HUES64 (cell line): ENCODE data around the gene FCRL3.
A peak's percentile ranks its signal among the peaks of the same experiment; 100 is the strongest.

Experiments used
- H3K27ac ChIP-seq: 2 replicates; pipeline ENCODE4 v1.7.0; 2013; ENCODE audit warnings: low read depth, low read length, inconsistent platforms
- H3K27me3 ChIP-seq: 2 replicates; pipeline ENCODE4 v1.6.1; 2013; ENCODE audit warnings: mild to moderate bottlenecking, low read length; ENCODE audit not compliant: insufficient read depth
- H3K36me3 ChIP-seq: 2 replicates; pipeline ENCODE4 v1.6.1; 2013; ENCODE audit warnings: mild to moderate bottlenecking, low read length; ENCODE audit not compliant: insufficient read depth
- H3K4me1 ChIP-seq: 2 replicates; pipeline ENCODE4 v1.6.1; 2013; ENCODE audit warnings: mild to moderate bottlenecking, low read length, moderate library complexity; ENCODE audit not compliant: insufficient read depth
- H3K4me3 ChIP-seq: 2 replicates; pipeline ENCODE4 v1.5.1; 2013; ENCODE audit warnings: mild to moderate bottlenecking, low read length, moderate library complexity
- H3K9ac ChIP-seq: 2 replicates; pipeline ENCODE4 v1.6.1; 2013; ENCODE audit warnings: mild to moderate bottlenecking, low read depth, low read length
- H3K9me3 ChIP-seq: 2 replicates; pipeline ENCODE4 v1.6.1; 2013; ENCODE audit warnings: low read depth, low read length; ENCODE audit not compliant: insufficient read depth
- WGBS: fragments of 150-250, 120-280 bp; methylation state at CpG from one replicate; pipeline ENCODE4 v1.1.7; 2013; ENCODE audit warnings: missing lambda C conversion rate; 5-methylcytosine and 5-hydroxymethylcytosine counted together

FCRL3 gene

DNA sequence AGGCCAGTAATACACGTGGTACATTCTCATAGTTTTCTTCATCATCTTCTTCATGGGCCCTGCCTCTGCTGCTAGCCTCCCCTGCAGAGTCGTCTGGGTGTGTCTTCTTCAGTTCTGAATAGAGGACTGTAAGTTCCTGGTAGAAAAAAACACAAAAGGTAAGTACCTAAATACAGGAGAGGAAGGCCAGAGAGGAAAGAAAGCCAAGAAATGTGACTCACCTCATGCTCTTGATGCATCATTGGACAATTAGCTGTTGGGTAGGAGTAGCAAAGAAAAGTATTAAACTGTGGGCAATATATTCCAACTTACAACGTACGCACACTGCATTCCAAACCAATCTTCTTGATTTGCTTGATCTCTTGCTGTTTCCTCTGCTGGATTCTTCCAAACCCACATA, 21.8 kb downstream of the FCRL3 start:
- Histone ChIP-seq H3K4me1 (no peaks in the 10 kb centered on the region), H3K4me3 (no peak overlapping the region), H3K9ac (no peak overlapping the region), H3K36me3 (no peaks in the 10 kb centered on the region), H3K9me3 (0 out of 2 replicates have a peak, but pooled peaks cover 7% of the 10 kb centered on the region), H3K27ac (no peak overlapping the region), H3K27me3 (no peaks in the 10 kb centered on the region)
- 91% methylated on average over 4 of the region's 4 CpGs for WGBS

DNA sequence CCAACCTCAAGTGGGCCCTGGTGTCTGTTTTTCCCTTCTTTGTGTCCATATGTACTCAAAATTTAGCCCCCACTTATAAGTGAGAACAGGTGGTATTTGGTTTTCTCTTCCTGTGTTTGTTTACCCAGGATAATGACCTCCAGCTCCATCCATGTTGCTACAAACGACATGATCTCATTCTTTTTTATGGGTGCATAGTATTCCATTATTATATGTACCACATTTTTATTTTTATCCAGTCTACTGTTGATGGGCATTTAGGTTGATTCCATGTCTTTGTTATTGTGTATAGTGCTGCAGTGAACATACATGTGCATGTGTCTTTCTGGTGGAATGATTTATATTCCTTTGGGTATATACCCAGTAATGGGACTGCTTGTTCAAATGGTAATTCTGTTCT, 27.6 kb downstream of the FCRL3 start:
- WGBS: no CpG with 5 or more reads among the region's 1 CpG
- Histone ChIP-seq H3K4me1 (no peaks in the 10 kb centered on the region), H3K36me3 (no peaks in the 10 kb centered on the region)

GRCh38 chr1:157671895-157672294, 28.7 kb downstream of the FCRL3 start:
- H3K9me3 ChIP-seq: peaks cover 22% of the 10 kb centered on the region; the same call in 1 of the 2 replicates
- H3K27ac ChIP-seq: no peak overlapping the region
- H3K27me3 ChIP-seq: no peaks in the 10 kb centered on the region
- H3K4me1 ChIP-seq: no peaks in the 10 kb centered on the region
- H3K9ac ChIP-seq: no peak overlapping the region
- no peaks in the 10 kb centered on the region for H3K36me3 ChIP-seq
- no peak overlapping the region for H3K4me3 ChIP-seq

More for the DNA sequence above, 27.6 kb downstream of the FCRL3 start:
- Histone ChIP-seq H3K9ac (no peak overlapping the region), H3K9me3 (peaks cover 22% of the 10 kb centered on the region; the same call in 1 of the 2 replicates), H3K4me3 (no peak overlapping the region), H3K27ac (no peak overlapping the region), H3K27me3 (no peaks in the 10 kb centered on the region)

- H3K27me3 ChIP-seq: no peaks in the 10 kb centered on the region
- no peaks in the 10 kb centered on the region for H3K4me1 ChIP-seq
- H3K4me3 ChIP-seq: no peak overlapping the region
- WGBS: 93% methylated on average over 2 of the region's 3 CpGs
- H3K9me3 ChIP-seq: no peaks in the 10 kb centered on the region
- H3K27ac ChIP-seq: no peak overlapping the region
- no peaks in the 10 kb centered on the region for H3K36me3 ChIP-seq
- H3K9ac ChIP-seq: no peak overlapping the region
These were observed 40.9 kb downstream of the FCRL3 start for GRCh38 chr1:157659576-157660247.

- 98% methylated on average over 3 of the region's 3 CpGs for WGBS
- Histone ChIP-seq H3K36me3 (no peaks in the 10 kb centered on the region), H3K9ac (no peak overlapping the region), H3K9me3 (no peaks in the 10 kb centered on the region), H3K4me1 (no peaks in the 10 kb centered on the region), H3K27me3 (no peaks in the 10 kb centered on the region), H3K27ac (no peak overlapping the region), H3K4me3 (no peak overlapping the region)
These were observed 42.0 kb downstream of the FCRL3 start for GRCh38 chr1:157658571-157658970.

- Histone ChIP-seq H3K27me3 (no peaks in the 10 kb centered on the region), H3K27ac (no peak overlapping the region), H3K4me1 (no peaks in the 10 kb centered on the region), H3K9me3 (no peaks in the 10 kb centered on the region), H3K36me3 (no peaks in the 10 kb centered on the region), H3K9ac (no peak overlapping the region), H3K4me3 (no peak overlapping the region)
- 70% methylated on average over 3 of the region's 3 CpGs for WGBS
These were observed 47.1 kb downstream of the FCRL3 start for GRCh38 chr1:157653494-157653873.

GRCh38 chr1:157652859-157653493, 47.6 kb downstream of the FCRL3 start:
- 94% methylated on average over 5 of the region's 5 CpGs for WGBS
- H3K4me3 ChIP-seq: no peak overlapping the region
- no peaks in the 10 kb centered on the region for H3K4me1 ChIP-seq
- no peak overlapping the region for H3K27ac ChIP-seq
- H3K9ac ChIP-seq: no peak overlapping the region
- no peaks in the 10 kb centered on the region for H3K9me3 ChIP-seq
- no peaks in the 10 kb centered on the region for H3K27me3 ChIP-seq
- no peaks in the 10 kb centered on the region for H3K36me3 ChIP-seq

DNA sequence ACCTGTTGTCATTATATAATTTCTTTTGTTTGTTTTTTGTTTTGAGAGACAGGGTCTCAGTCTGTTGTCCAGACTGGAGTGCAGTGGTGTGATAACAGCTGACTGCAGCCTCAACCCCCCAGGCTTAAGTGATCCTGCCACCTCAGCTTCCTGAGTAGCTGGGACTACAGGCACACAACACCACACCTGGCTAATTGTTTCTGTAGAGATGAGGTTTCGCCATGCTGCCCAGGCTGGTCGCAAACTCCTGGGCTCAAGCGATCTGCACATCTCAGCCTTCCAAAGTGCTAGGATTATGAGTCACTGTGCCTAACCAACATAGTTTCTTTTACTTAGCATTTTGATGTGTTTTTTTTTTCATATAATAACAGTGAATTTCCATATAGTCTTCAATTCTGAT, 52.3 kb downstream of the FCRL3 start:
- H3K27ac ChIP-seq: no peak overlapping the region
- H3K4me3 ChIP-seq: no peak overlapping the region
- H3K9ac ChIP-seq: no peak overlapping the region
- no peaks in the 10 kb centered on the region for H3K4me1 ChIP-seq
- H3K9me3 ChIP-seq: no peaks in the 10 kb centered on the region
- no peaks in the 10 kb centered on the region for H3K36me3 ChIP-seq
- 94% methylated on average over 3 of the region's 3 CpGs for WGBS
- H3K27me3 ChIP-seq: no peaks in the 10 kb centered on the region

DNA sequence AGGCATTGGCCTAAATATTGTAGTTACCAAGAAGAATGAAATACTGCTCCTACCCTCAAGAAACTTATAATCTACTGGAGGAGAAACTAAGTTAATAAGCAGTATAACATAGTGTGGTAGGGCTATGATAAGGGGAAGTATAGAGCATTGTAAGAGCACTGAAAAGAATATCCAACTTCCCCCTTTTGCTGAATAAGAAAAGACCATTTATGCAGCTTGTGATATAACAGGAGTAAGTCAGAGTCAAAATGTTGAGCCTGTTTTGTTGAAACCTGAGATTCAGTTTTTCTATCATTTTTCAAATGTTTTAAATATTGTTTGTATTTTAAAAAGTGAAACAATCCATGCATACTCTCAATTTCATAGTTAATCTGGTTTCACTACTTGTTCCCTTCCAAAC, 54.4 kb downstream of the FCRL3 start:
- Histone ChIP-seq H3K27ac (no peak overlapping the region), H3K9me3 (no peaks in the 10 kb centered on the region), H3K4me3 (no peak overlapping the region), H3K9ac (no peak overlapping the region), H3K4me1 (peaks cover 4% of the 10 kb centered on the region; the same call in 1 of the 2 replicates), H3K27me3 (no peaks in the 10 kb centered on the region), H3K36me3 (no peaks in the 10 kb centered on the region)

DNA sequence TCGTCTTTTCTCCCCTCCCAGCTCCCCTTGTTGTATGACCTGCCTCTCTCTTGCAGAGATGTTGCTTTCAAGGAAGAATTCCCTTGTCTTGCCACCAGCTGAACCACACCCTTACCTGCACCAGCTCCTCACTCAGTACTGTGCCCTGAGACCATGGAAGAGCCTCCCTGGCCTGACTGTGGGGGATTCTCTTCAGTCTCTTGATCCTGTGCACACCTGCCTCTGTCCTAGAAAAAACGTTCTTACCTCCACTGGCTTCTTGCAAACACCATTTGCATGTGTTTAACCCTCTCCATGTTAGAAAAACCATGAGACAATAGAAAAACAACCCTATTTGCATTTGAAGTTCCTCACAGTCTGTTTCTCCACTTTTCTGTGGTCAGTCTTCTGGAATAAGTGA, 59.4 kb downstream of the FCRL3 start:
- H3K9ac ChIP-seq: no peak overlapping the region
- H3K9me3 ChIP-seq: no peaks in the 10 kb centered on the region
- H3K36me3 ChIP-seq: no peaks in the 10 kb centered on the region
- peaks cover 18% of the 10 kb centered on the region for H3K4me1 ChIP-seq
- WGBS: 38% methylated on average over 2 of the region's 2 CpGs
- no peaks in the 10 kb centered on the region for H3K27me3 ChIP-seq
- no peak overlapping the region; the same call in 1 of the 2 replicates for H3K4me3 ChIP-seq
- peak overlapping the region; percentile 48; the same call in 1 of the 2 replicates for H3K27ac ChIP-seq

DNA sequence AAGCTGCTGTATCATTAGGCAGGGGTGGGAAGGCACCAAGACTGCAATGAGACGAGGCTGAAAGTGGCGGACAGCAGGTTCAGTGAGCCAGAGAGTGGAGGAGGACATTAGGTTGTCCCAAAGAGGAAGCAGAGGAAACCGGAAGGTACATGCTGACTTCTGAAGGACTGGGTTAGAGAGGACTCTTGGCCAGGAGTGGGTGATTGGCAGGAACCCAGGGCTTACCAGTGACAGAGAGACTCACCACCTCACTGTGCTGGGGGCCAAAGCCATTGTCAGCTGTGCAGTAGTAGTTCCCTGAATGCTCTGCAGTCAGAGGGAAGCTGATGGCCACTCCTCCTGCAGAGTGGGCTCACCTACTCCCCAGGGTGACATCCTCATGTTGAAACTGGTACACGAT, 60.8 kb downstream of the FCRL3 start:
- WGBS: 69% methylated on average over 4 of the region's 4 CpGs

More for the DNA sequence above, 60.8 kb downstream of the FCRL3 start:
- no peaks in the 10 kb centered on the region for H3K9me3 ChIP-seq
- no peak overlapping the region for H3K27ac ChIP-seq
- H3K9ac ChIP-seq: no peak overlapping the region
- no peaks in the 10 kb centered on the region for H3K27me3 ChIP-seq
- no peaks in the 10 kb centered on the region for H3K36me3 ChIP-seq
- H3K4me1 ChIP-seq: peaks cover 18% of the 10 kb centered on the region
- H3K4me3 ChIP-seq: no peak overlapping the region
